Pancreas (tissue), 10 donors: Measurements from ENCODE around the gene GAS7. TPM values are rescaled to one million over a fixed set of nuclear protein-coding genes. Genes with fewer than 3 reads are reported as not detected.

ENCODE experiments used
- ATAC-seq, 4 donors: fragments of 200-7000 bp; cut with Tn5 transposase; one replicate each; pipeline versions ENCODE4 v1.8.0 to v1.9.1; 2020; ENCODE audit warnings: mild to moderate bottlenecking in 4 of 4, moderate library complexity in 4 of 4
- DNase-seq, 6 donors: peaks; one replicate each; pipeline ENCODE4 v3.0.0-alpha.2; 2020
- FAIRE-seq: peaks from 2 replicates; lab custom pipeline; 2012; peaks lifted over from hg19 to GRCh38; lab: Jason Lieb, UNC
- H3K27ac ChIP-seq, 4 donors: fragments of 200-600 bp; sonication (generic); 1 replicate in 3 of 4; 2 replicates in 1 of 4; pipeline versions ENCODE4 v1.5.0 to v1.8.0; 2020
- H3K27me3 ChIP-seq, 4 donors: fragments of 200-600 bp; one replicate each; pipeline ENCODE4 v1.8.0; 2021
- H3K36me3 ChIP-seq, 3 donors: fragments of 200-600 bp; sonication (generic) in 1 of 3; one replicate each; pipeline versions ENCODE4 v1.5.0 to v1.8.0; 2020 to 2021
- H3K4me1 ChIP-seq, 3 donors: fragments of 200-600 bp; one replicate each; pipeline ENCODE4 v1.8.0; 2021
- H3K4me3 ChIP-seq, 4 donors: fragments of 200-600 bp; sonication (generic) in 2 of 4; one replicate each; pipeline versions ENCODE4 v1.5.0 to v1.8.0; 2020 to 2021
- H3K9me3 ChIP-seq, 4 donors: fragments of 200-600 bp; one replicate each; pipeline ENCODE4 v1.8.0; 2021
- WGBS, 2 donors: extraction: QIAGEN DNeasy Blood & Tissue Kit; methylation state at CpG; one replicate each; pipeline ENCODE4 v1.1.7; 2013; 5-methylcytosine and 5-hydroxymethylcytosine counted together
- intact Hi-C, 3 donors: fragments of 100-400 bp; cut with DNase I; formaldehyde crosslinking; loops; one replicate each; pipeline versions ENCODE4 v1.11.1 to v1.14.2; 2022
- polyA plus RNA-seq, 2 donors: library from polyadenylated mRNA; stranded (reverse); fragments of 200-250 nt; gene quantifications; one replicate each; pipeline ENCODE4 v1.2.3, GENCODE V29; 2013
- total RNA-seq, 6 donors: library from RNA; stranded (reverse); fragmentation: NEBNext Ultra II Directional in 4 of 6; extraction: Animal tissue kit (Norgen Biotek cat#: 25700) in 4 of 6; gene quantifications; one replicate each; pipeline versions ENCODE4 v1.2.1 to v1.2.4, GENCODE V29; 2021 to 2023
- TF ChIP-seq, protein P1 (sequence below), 4 donors: fragments of 200-600 bp; sonication (generic) in 3 of 4; IDR thresholded peaks; one replicate each; pipeline versions ENCODE4 v1.5.0 to v1.8.0; 2021; ENCODE audit warnings: antibody characterized with exemption in 4 of 4
- donor health status: healthy with polysubstance abuse.
- donor health status: DM: no; HTN: no; CAD: no; lungs with moderate emphysema.
- donor health status: DM: no; HTN: no; CAD: no.
- donor health status: control.
- donor health status: control.
- donor health status: Bipolar disorder and iron deficiency.
- donor health status: DM: yes; HTN: yes; CAD: no.
- donor health status: DM: no; HTN: no; CAD: no.
- donor health status: DM: no; HTN: no; CAD: no.
- donor health status: DM: yes; HTN: yes; CAD: no.

The GAS7 gene
- total and polyA plus RNA-seq, 8 donors, result 1.9 to 22.9 (median 3.7) TPM

DNA sequence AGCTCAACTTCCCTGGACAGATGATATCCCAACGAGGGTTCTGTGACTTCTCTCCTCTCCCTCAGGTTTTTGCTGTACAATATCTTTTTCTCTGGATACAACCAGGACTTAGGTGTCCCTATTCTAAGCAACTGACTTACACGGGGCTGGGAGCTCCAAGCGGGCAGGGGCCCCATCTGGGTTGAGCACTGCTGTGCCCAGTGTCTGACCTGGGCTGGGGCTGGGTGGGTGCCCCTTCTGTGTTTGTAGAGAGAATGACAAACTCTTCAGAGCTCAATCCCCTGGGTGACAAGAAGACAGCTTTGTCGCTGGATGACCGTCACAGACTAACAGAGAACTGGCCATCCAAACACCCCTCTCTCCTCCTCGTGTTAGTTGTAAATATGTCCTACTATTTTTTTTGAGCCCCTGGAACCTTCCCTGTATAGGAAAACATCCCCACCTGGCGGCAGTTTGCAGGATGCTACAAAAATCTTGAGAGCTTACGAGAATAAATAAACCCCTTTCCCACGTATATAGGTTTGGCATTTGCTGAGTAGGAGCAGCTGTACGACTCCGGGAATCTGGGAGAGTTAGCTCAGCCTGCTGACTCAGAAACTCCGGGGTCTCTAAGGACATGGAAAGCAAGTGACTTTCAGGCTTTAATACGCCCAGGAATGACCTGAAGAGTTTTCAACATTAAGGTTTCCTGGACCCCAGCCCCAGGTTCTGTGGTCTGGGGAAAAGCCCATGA lies 269.6 kb downstream of the GAS7 start:
- DNase-seq (no peak), FAIRE-seq (no peak), ATAC-seq (peak in 1 of 4 donors; percentile 29)
- WGBS, 2 donors, result 22 to 26% methylated on average over 13 of the region's 13 CpGs
- H3K36me3 ChIP-seq, result no peaks in the 10 kb centered on the region
- intact Hi-C loops, result no loop called here
- peaks cover 0 to 4% (median 0%) of the 10 kb centered on the region in 4 donors for H3K27me3 ChIP-seq
- no peaks in the 10 kb centered on the region for H3K9me3 ChIP-seq
- H3K4me1 ChIP-seq, result no peaks in the 10 kb centered on the region
- TF ChIP-seq, protein P1, sequence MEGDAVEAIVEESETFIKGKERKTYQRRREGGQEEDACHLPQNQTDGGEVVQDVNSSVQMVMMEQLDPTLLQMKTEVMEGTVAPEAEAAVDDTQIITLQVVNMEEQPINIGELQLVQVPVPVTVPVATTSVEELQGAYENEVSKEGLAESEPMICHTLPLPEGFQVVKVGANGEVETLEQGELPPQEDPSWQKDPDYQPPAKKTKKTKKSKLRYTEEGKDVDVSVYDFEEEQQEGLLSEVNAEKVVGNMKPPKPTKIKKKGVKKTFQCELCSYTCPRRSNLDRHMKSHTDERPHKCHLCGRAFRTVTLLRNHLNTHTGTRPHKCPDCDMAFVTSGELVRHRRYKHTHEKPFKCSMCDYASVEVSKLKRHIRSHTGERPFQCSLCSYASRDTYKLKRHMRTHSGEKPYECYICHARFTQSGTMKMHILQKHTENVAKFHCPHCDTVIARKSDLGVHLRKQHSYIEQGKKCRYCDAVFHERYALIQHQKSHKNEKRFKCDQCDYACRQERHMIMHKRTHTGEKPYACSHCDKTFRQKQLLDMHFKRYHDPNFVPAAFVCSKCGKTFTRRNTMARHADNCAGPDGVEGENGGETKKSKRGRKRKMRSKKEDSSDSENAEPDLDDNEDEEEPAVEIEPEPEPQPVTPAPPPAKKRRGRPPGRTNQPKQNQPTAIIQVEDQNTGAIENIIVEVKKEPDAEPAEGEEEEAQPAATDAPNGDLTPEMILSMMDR (IDR thresholded peaks at IDR 0.05), result no peak
- no peak overlapping the region for H3K27ac ChIP-seq
- H3K4me3 ChIP-seq, result no peak overlapping the region

DNA sequence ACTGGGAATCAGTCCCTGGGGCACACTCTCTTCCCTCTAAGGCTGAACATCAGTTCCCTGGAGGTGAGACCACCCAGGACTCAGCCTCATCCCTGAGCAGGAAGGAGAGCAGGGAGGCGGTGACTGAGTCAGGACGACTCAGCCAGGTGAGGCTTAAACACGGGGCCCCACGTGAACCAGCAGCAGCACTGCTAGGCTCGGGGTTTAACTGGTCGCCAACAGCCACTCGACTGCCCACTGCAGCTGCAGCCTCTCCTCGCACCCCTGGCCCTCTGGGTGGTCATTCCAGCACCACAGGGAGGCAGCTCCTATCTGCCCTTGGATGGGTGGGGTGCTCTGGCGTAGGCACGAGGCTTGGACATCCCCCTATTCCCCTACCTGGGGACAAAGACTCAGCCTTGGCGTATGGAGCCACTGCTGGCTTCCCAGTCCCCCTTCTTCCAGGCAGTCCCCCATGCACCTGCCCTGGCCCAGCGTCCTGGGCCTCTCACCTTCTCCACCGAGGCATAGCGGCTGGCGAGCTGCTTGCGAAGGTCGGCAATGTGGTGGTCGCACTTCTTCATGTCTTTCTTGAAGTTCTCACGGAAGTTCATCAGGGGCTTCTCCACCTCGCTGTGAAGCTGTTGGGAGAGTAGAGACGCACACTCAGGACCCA lies 272.1 kb downstream of the GAS7 start:
- intact Hi-C loops, result no loop called here
- TF ChIP-seq, protein P1 (IDR thresholded peaks at IDR 0.05), result no peak
- H3K4me1 ChIP-seq, result no peaks in the 10 kb centered on the region
- H3K4me3 ChIP-seq, result no peak overlapping the region
- no peak for DNase-seq
- FAIRE-seq, result no peak
- no peaks in the 10 kb centered on the region for H3K36me3 ChIP-seq
- H3K27me3 ChIP-seq, result peaks cover 0 to 4% (median 0%) of the 10 kb centered on the region in 4 donors
- H3K27ac ChIP-seq, result no peak overlapping the region
- WGBS, 2 donors, result 57 to 72% methylated on average over 21 of the region's 21 CpGs
- no peaks in the 10 kb centered on the region for H3K9me3 ChIP-seq
- ATAC-seq, result no peak

DNA sequence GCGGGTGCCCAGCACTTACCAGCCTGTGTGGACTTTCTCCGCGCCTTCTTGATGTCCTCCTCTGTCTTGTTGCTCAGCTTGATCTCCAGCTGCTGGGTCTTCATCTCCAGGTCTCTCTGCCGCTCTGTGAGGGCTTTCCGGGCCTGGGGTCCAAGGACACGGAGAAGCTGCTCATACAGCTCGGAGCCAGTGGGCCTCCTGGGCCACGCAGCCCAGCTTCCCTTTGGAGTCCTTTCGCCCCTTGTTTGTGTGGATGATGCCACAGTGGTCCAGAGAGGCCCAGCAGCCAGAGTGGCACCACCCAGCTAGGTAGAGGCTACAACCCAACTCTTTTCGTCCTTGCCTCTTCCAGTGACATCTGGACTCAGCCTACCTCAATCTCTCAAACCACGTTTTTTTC lies 272.9 kb downstream of the GAS7 start:
- no peak for DNase-seq
- Histone ChIP-seq H3K4me3 (no peak overlapping the region), H3K4me1 (no peaks in the 10 kb centered on the region), H3K36me3 (no peaks in the 10 kb centered on the region), H3K9me3 (no peaks in the 10 kb centered on the region), H3K27ac (no peak overlapping the region), H3K27me3 (peaks cover 0 to 4% (median 0%) of the 10 kb centered on the region in 4 donors)
- no peak for ATAC-seq
- WGBS, 2 donors, result 73 to 79% methylated on average over 11 of the region's 11 CpGs
- TF ChIP-seq, protein P1 (IDR thresholded peaks at IDR 0.05), result no peak
- FAIRE-seq, result no peak
- intact Hi-C loops, result no loop called here

DNA sequence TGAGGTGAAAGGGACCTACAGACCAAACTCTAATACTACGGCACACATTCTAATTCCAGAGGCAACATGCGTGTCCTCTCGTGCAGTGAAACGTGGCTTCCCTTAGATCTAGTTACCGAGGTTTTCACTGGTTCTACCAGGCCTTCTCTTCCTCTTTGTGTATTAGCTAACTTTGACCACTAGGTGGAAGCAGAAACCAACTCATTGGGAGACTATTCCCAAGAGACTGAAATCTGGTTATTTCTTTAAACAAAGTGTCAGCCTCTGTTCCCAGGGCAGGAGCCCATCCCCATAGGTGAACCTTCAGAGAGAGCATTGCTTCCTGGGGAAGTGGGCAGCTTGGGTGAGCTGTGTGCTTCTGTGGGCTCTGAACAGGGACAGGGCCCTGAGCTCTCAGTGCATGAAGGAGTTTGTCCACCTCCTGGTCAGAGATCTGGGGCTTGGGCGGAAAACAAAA lies 273.6 kb downstream of the GAS7 start:
- H3K27ac ChIP-seq, result no peak overlapping the region
- intact Hi-C loops, result no loop called here
- TF ChIP-seq, protein P1 (IDR thresholded peaks at IDR 0.05), result peak; percentile 74 to 85 (median 82)
- WGBS, 2 donors, result 16 to 20% methylated on average over 6 of the region's 6 CpGs
- no peak for FAIRE-seq
- H3K4me3 ChIP-seq, result no peak overlapping the region
- peak in 1 of 6 donors; percentile 28 for DNase-seq
- no peaks in the 10 kb centered on the region for H3K36me3 ChIP-seq
- no peaks in the 10 kb centered on the region for H3K9me3 ChIP-seq
- peaks cover 0 to 4% (median 0%) of the 10 kb centered on the region in 4 donors for H3K27me3 ChIP-seq
- H3K4me1 ChIP-seq, result no peaks in the 10 kb centered on the region
- peak; percentile 53 to 91 (median 86) for ATAC-seq
